LNCaP clone FGC (cell line): ENCODE results near the gene CBX1.
A peak's percentile ranks its signal among the peaks of the same experiment; 100 is the strongest.
"Not testable (repeated sequence)": the region's sequence is repeated elsewhere in the genome, so short reads cannot be mapped to it uniquely, and the experiment has no call there.

Source experiments
- DNase-seq: peaks from one replicate; pipeline ENCODE4 v3.0.0-alpha.2; 2011; ENCODE audit warnings: low read depth
- H3K4me3 ChIP-seq: 2 replicates; pipeline ENCODE4 v1.5.1; 2011; ENCODE audit warnings: mild to moderate bottlenecking, low read depth, low read length, control low read depth
- CTCF ChIP-seq: IDR thresholded peaks from 2 replicates; pipeline ENCODE4 v1.5.1; 2012; ENCODE audit warnings: mild to moderate bottlenecking; ENCODE audit not compliant: control insufficient read depth, insufficient read depth; ENCODE audit errors: extremely low read depth

CBX1 gene

GRCh38 chr17:48036693-48037035, 64.6 kb downstream of the CBX1 start:
- no peak overlapping the region for H3K4me3 ChIP-seq
- no peak for TF ChIP-seq CTCF
- DNase-seq: no peak

- not testable (repeated sequence) for H3K4me3 ChIP-seq, DNase-seq
These were observed 66.5 kb downstream of the CBX1 start for GRCh38 chr17:48034734-48035133.

DNA sequence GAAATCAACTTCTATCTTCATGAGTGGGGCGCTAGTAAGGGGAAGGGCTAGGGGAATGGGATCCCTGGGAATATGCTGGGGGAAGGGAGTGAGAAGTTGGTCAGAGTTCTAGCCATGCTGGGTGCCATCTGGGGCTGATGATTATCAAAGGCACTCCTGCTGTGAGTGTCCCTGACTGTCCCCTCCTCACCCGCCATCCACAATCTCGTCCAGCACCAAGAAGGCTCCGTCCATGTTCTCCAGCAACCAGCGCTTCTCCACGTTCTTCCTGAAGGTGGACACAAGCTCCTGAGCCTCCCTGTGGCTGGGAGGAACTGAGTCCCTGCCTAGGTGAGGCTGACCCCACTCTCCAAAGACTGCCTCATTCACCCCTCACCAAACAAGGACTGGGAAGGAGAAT, 69.3 kb downstream of the CBX1 start:
- no peak overlapping the region for H3K4me3 ChIP-seq
- DNase-seq: no peak
- TF ChIP-seq CTCF: no peak

DNA sequence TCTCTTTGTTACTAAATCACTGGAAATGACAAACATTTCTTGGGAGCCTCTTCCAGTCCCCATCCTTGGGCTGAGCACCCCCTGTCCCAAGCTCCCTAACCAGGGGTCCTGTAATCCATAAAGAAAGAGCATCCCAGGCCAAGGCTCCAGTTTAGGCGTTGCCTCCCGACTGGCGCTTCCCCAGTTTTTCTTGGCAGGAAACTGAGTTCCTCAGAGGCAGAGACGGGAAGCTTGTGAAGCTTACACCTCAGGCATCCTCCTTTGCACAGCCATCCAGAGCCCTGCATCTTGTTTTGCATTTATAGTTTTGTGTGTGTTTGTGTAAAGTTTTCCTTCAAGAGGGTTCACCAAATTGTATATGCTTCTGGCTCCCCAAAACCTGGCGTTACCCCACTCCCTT, 70.7 kb downstream of the CBX1 start:
- no peak overlapping the region for H3K4me3 ChIP-seq
- DNase-seq: no peak
- TF ChIP-seq CTCF: no peak

- DNase-seq: no peak
- no peak for TF ChIP-seq CTCF
These were observed 72.5 kb downstream of the CBX1 start for GRCh38 chr17:48028736-48029135.

DNA sequence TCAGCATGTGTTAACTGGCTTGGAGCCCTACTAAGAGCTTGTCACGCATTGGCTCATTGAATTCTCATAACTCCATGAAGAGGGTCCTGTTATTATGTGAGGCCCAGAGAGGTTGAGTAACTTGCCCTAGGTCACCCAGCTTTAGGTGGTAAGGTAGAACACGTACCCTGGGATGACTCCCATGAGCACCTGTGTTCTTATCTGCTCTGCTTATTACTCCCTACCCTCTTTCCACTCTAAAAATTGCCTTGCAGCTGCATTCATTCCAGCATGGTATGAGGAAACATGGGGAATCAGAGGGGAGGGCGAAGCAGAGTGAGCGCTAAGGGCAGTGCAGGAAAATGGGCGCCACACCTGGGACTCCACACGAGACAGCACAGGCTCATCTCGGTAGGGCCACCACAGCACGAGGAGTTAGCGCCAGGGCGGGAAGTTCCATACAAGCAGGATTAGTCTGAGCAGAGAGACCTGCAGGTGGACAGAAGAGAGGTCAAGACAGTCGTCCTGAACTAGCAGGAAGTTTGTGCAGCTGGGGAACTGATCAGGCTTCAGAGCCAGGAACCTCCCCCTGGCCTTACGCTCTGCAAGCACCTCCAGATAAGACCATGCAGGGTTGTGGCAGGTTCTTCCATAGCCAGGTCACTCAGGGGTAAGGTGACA, 73.8 kb downstream of the CBX1 start:
- TF ChIP-seq CTCF: no peak
- H3K4me3 ChIP-seq: no peak overlapping the region
- no peak for DNase-seq

More at GRCh38 chr17:48028736-48029135, 72.5 kb downstream of the CBX1 start:
- H3K4me3 ChIP-seq: no peak overlapping the region

GRCh38 chr17:48026502-48027321, 74.6 kb downstream of the CBX1 start:
- H3K4me3 ChIP-seq: no peak overlapping the region; the same call in 1 of the 2 replicates
- TF ChIP-seq CTCF: peak; percentile 88
- DNase-seq: no peak
